GM18520 (cell line): ENCODE data around the gene KLK11.

ENCODE experiments used
- ATAC-seq: cut with Tn5 transposase; IDR thresholded peaks from one replicate; pipeline ENCODE4 v1.9.1; 2021; ENCODE audit not compliant: unreplicated experiment

Gene KLK11, protein sequence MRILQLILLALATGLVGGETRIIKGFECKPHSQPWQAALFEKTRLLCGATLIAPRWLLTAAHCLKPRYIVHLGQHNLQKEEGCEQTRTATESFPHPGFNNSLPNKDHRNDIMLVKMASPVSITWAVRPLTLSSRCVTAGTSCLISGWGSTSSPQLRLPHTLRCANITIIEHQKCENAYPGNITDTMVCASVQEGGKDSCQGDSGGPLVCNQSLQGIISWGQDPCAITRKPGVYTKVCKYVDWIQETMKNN

DNA sequence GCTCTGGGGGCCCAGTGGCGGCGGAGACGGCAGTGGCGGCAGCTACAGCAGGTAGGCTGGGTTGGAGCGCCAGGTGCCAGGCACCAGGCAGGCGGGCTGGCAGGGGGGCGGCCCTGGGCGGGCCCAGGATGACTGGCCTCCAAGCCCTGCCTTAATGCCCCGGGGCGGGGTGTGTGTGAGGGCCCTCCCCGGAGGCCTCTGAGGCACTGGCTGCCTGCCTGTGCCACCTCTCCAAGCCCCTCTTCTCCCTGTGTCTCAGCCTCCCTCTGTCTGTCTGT lies at the start of gene KLK11:
Gene KLK11 (minus strand): TSS at position 63 of the 278 bp plus-strand sequence. CDS start 985 bp downstream, outside the sequence.
- no peak for ATAC-seq

DNA sequence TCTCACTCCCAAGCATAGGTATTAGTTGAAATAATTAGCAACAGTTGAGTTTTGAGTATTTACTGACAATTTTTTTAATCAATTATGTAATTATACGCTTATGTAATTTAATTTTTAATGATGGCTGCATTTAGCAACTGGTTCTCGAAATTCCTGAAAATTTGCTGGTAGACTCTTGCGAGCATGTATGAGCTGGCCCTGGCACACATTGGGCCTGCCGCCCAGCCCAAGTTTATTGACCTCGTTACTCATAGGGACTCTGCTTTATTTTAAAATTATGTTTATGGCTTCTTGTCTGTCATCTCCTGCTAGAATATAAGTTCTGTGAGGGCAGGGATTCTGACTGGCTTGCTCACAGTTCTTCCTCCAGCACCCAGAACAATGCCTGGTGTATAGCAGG lies 49.6 kb upstream of the KLK11 start:
- ATAC-seq: no peak

DNA sequence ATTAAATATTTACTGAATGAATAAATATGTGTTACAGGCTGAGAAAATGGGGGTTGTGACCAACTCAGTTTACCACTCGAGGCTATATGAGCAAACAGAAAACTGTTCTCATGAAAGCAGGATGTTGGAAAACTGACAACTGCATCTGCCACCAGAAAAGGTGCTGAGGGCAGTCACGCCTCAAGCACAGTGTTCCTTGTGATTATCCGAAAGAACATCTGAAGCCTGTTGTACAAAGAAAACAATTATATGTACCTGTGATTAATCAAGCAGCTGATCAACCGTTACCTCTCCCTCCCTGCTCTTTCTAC lies 44.6 kb upstream of the KLK11 start:
- no peak for ATAC-seq

DNA sequence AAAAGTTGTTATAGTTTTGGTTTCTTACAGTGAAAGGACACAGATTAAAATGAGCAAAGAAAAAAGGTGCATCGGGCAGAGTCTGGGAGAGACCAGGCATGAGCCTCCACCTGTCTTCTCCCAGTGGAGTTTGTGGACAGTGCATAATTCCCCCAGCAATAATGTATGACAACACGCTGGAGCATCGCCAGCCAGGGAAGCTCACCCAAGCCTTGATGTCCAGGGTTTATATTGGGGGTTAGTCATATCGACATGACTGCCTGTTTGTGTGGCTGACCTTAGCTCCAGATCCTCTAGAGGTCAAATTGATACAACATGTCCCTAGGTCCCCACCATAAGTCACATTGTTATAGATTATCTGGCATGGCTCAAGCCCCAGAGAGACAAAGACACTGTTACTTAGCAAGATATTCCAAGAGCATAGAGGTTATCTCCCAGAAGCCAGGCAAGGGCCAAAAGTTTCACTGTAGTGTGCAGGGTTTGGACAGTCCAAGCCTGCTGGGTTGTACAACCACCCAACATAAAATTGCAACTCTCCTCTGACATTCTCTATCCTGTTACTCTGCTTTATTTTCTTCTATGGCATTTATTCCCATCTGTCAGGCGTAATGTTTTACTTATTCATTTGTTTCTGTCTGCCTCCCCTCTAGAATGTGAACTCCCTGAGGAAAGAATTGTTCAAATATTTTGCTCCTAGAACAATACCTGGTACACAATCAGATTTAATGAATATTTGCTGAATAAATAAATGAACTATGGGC lies 44.1 kb upstream of the KLK11 start:
- no peak for ATAC-seq

DNA sequence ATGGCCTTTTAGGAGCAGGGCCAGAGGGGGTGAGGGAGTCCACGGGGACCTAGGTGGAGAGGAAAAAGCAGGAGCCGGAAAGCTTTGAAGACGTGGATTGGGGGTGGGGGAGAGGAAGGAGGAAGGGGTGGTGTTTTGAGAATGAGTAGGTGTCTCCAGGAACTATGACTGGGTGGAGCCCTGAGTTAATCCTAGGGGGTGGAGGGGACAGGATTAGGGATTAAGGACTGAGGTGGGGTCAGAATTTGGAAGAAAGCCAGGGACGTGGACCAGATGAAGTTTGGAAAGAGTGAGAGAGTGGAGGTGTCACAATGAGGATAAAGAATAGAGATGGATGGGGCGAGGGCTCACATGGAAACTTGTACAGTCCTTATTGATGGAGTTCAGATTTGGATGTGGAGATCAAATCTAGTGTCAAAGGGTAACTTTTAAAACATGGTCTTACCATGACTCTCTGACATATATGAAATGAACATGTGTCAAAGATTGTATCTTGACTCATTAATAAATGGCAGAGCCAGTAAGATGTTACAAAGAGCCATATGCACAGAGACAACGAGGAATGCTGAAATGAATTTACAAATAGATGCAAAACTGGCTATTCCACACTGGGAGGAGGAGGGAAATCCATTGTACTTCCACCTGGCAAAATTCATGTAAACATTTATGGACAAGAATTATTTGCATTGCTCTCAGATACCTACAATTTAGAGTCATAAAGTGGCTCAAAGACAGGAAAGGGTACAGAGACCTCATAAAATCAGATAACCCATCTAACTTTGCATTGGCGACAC lies 40.2 kb upstream of the KLK11 start:
- ATAC-seq: no peak

DNA sequence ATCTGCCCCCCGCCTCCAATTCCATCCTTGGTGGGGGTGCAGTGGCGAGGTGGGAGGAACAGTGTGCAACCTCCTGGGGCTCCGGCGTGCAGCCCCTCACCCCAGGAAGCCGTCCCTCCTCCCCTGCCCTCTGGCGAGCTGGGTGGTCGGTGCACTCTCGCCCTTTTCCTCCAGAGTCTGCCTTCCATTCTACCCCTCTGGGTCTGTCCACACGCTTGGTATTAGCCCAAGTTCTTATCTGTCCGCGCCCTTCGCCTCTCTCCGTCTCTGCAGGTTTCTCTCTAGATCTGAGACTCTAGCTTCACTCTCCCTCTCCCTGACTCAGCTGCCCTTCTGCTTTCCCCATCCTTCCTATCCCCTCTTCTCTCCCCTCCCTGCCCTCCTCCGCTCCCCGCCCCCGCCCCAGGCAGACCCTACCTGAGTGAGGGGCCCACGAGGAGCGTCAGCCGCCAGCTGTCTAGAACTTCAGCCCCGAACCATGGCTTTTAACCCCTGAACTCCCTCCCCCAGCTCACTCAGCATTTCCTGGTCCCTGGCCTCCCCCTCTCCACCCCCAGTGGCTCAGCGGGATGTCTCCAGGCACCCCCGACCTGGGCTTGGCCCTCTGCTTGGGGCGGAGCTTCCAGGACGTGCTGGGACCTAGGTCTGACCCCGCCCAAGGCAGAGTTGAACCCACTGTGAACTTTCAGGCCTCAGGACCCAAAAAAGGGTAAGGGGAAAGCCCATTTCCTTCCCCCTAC lies 39.0 kb upstream of the KLK11 start:
- no peak for ATAC-seq

DNA sequence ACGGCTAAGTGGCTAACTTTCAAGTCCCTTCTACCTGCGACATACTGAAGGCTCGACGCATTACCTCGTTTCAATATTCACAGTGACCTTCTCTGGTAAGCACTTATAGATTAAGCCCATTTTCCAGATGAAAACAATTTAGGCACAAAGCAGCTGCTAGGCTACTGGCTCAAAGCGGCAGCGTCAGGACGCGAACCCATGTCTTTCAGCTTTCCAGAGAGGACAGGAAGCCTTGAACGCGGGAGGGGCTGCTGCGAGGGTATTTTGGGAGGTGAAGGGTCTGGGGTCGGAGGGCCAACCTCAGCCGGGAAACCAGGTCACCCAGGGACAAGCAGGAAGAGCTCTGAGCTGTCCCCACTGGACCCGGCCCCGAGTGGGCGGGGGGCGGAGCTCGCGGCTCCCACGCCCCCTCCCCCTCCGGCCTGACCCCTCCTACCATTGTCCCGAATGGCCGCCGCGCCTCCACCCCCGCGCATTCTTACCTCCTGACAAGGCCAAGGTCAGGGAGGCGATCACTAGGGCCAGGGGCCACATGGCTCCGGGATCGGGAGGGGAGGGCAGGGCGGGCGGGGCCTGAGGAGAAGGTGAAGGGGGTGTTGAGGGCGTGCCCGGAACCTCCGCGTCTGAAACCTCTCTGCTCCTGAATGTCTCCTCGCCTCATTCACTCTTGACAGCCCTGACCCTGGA lies 38.3 kb upstream of the KLK11 start, which contains the start of gene KLK13:
Gene KLK13 (minus strand): TSS at position 559 of the 687 bp plus-strand sequence. CDS start 25 bp downstream, at position 534.
- ATAC-seq: no peak

DNA sequence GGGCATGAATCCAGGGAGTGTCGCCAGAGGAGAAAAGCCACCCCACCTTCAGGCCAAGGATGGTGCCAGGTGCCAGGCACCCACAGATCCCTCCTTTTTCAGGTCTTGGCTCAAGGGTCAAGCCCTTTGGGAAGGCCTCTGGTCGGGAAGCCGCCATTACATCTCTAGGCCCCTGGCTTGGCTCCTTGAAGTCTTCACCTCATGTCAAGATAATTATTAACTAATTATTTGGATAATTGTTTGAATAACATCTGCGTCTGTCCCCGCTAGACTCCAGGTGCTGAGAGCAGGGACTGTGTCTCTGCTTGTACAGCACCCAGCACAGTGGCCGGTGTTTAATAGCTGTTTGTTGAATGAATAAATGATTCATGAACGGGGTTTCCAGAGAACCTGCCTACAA lies 37.2 kb upstream of the KLK11 start:
- ATAC-seq: no peak

DNA sequence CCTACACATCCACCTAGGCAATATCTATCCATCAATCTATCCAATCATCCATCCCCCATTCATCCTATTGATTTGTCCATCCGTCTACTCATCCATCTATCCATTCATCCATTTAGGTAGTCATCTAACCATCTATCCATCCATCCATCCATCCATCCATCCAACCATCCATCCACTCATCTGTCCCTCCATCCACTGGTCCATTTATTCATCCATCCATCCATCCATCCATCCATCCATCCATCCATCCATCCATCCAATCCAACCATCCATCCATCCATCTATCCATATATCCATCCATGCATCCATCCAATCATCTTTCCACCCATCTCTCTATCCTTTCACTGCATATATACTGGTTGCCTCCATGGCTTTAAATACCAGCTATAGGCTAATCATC lies 34.6 kb upstream of the KLK11 start:
- ATAC-seq: no peak

DNA sequence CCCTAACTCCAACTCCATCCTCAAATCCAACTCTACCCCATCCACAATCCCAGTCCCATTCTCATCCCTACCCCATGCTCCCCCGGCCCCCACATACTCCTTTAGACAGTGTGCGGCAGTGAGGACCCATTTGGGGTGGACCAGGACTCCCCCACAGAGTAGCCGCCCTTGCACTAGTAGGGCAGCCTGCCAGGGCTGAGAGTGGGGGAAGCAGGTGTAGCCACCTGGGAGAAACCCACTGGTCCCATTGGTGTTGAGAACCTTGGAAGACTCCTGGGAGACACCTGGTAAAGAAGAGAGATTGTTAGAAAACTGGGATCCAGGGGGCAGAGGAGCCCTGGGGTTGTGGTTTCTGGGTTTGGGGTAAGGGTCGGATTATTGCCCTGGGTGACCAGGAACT lies 33.9 kb upstream of the KLK11 start:
- no peak for ATAC-seq

DNA sequence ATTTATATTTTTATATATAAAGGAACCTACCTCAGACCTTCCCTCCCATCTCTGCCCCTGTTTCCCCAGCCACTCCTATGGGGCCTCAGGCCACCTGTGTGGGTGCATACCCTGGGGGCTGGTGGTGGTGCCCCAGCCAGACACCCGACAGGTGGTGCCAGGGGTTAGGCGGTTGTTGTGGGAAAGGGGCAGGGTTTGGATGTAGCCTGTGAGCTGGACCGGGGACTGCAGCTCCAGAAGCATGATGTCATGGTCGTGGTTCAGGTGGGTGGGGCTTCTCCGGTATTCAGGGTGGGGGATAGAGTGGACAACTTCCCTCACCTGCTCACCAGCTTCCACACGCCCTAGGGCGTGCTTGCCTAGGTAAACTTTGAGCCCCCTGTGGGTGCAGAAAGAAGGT lies 33.3 kb upstream of the KLK11 start:
- ATAC-seq: no peak

DNA sequence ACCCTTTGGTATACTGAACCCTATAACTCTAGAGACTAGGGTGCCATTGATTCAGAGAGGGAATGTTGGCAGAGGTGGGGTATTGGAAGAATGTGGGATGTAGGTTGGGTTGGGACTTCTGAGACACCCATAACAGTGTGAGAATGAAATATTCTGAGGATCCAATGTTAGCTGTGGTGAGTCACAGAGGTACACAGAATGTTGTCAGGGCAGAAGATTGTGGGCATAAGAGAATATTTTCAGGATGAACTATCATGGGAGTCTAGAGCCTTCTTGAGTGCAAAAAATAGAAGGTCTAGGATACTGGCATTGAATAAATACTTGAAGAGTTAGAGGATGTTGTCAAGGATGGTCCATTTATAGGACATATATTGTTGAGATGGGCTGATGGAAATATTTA lies 29.4 kb upstream of the KLK11 start:
- ATAC-seq: no peak

DNA sequence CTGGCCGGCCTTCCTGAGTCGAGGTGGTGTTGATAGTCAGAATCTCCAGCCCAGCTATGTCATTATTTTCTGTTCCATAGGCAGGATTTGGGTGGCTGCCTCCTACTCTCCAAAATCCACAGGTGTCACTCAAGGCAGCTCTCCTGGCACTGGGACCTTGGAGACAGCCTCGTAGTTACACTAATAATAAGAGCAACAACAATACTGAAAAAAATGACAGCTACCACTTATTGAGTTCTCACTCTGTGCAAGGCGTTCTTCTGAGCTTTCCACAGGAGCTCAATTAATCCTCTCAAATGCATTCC lies 20.6 kb upstream of the KLK11 start:
- no peak for ATAC-seq

DNA sequence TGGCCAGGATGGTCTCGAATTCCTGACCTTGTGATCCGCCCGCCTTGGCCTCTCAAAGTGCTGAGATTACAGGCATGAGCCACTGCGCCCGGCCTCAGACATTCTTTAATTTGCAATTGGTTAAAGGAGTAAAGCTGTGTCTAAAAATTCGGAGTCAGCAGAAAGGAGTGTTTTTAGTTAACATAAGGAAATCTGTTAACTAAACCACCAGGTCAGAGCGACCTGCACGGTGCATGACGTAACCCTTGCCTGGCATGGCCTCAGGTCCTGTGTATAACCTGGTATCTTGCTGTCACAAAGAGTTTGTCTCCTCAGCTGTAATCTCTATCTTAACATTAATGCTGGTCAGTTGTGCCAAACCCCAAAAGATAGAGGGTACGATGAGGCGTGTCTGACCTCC lies 17.9 kb upstream of the KLK11 start:
- no peak for ATAC-seq

DNA sequence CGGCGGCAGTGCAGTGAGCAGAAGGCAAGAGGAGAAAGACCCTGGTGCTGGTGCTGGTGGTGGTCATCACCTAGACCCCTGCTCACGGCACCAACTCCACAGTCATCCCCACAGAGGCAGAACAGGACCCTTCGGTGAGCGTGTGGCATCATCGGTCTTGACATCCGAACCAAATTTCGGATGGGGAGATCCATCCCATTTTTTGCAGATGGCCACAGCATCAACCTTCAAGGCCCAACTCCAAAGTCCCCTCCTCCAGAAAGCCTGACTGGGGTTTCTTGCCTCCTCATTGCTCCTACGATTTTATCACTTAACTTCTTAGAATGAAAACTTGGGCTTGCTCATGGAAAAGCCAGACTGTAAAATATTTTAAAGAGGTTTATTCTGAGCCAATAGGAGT lies 17.1 kb upstream of the KLK11 start:
- no peak for ATAC-seq

DNA sequence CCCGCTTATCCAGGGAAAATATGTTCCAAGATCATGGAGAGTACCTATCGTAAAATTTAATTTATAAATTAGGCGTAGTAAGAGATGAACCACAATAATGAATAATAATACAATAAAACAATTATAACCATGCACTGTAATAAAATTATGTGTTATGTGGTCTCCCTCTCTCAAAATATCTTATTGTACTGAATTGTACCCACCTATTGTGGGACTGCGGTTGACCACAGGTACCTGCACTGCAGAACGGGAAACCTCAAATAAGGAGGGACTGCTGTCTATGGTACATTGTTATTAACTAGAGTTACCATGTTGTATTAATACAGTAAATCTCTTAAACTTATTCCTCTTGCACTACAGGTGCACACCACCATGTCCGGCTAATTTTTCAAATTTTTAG lies 13.7 kb upstream of the KLK11 start:
- no peak for ATAC-seq

DNA sequence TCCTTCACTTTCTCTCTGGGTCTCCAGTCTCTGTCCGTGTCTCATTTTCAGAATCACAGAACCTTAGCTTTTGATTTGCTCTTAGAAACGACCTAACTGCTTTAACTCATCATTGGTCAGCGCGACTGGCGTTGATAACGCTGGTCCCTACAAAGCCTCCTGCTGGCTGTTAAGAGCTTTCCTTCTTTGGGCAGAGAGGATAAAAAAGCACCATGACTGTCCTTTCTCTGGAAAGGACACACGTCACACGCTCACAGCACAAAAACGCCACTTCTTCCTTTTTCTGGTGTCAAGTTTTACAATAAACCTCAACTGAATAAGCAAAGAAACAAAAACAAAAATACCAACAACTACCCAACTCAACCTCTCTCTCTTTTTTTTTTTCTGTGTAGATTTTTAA lies 10.1 kb upstream of the KLK11 start:
- no peak for ATAC-seq

DNA sequence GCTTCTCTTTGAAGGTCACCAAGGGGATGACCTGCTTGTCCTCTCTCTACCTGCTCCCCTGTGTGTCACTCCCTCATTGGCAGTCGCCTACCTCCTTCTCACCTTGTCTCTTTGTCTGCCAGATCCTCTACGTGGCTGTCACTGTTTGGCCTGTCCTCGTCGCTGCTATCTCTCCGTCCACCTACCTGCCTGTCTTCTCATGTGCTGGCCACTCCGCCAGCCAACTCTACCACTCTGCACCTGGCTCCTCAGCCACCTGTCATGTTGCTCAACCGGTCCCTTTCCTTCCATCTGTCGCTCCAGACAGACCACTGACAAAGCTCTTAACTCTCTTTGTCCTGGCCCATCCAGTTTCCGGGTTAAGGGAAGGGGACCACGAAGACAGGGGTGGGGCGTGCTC lies 8.3 kb upstream of the KLK11 start, which contains the start of gene KLK12:
Gene KLK12 (minus strand): TSS at position 299 of the 400 bp plus-strand sequence. CDS start 381 bp downstream, outside the sequence.
- no peak for ATAC-seq

DNA sequence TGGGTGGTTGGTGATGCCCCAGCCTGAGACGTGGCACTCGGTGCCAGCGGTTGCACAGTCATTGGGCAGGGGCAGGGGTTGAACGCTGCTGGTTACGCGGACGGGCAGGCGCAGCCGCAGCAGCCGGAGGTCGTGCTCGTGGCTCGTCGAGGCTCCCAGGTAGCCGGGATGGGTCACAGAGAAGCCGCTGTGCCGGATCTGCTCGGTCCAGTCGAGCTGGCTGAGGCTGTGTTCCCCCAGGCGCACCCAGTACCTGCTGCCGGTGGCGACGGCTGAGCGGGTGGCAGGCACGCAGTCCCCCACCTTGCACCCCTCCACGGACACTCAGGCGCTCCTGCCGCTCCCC lies 5.4 kb upstream of the KLK11 start:
- ATAC-seq: no peak

DNA sequence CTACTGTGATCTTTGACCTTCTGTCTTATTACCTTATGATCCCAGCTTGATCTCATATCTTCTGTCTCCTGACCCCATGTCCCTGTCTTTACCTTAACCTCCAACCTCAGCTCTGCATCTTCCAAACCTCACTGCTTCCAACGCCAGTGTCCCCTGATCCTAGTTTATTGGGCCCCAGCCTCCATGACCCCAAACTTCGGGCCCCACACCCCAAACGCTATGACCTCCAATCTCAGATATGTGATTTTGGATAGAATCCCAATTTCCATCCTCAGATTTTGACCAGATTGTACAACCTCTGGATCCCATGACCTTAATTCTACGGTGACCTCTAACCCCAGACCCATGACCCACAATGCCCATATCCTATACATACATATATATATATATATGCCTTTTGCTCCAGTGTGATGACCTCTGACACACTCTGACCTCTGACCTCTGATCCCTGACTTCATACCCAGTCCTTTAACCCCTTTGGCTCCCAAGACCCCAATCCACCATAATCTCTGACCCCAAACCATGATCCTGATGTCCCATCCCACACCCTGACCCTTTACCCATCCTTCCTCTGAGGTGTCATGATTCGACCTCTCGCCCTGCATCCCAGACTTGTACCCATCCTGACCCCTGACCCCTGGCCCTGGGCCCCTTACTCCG lies 4.9 kb upstream of the KLK11 start:
- no peak for ATAC-seq

DNA sequence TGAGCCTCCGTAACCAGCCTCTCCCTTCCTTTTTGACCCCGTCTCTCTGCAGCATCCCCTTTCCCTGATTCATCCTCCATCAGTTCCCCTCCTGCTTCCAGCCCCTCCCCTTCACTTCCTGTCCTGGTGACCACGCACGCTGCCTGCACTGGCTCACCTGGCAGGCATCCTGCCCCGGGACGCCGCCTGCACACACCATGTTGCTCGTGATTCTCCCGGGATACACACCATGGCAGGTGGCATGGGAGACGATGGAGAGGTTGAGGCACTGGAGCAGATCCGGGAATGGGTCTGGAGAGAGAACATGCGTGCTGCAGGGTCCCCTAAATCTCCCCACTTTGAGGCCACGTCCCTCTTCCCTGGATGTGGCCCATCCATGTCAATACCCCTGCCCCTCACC lies 4.2 kb upstream of the KLK11 start:
- no peak for ATAC-seq
